ENCODE results near the gene RAPGEF1. TPM values are rescaled to one million over a fixed set of nuclear protein-coding genes. Genes with fewer than 3 reads are reported as not detected.
"Not testable (repeated sequence)": the region's sequence is repeated elsewhere in the genome, so short reads cannot be mapped to it uniquely, and the experiment has no call there.

Gene RAPGEF1
- total and polyA plus RNA-seq, 12 donors = 14.5 to 136 (median 49.1) TPM

GRCh38 chr9:131757549-131757948, 17.7 kb upstream of the RAPGEF1 start:
- peaks cover 14% of the 10 kb centered on the region for H3K27me3 ChIP-seq
- WGBS, 4 donors = 41 to 61% (median 48%) methylated on average over 4 of the region's 4 CpGs
- intact Hi-C loops (cut with DNase I) = no loop called here
- no peak overlapping the region for H3K4me3 ChIP-seq
- H3K27ac ChIP-seq = no peak overlapping the region
- H3K4me1 ChIP-seq (replicated peaks in 1 of 2) = peaks cover 0 to 6% of the 10 kb centered on the region in 2 donors
- DNase-seq = no peak
- H3K36me3 ChIP-seq (replicated peaks in 1 of 2) = no peaks in the 10 kb centered on the region
- TF ChIP-seq POLR2A (IDR thresholded peaks at IDR 0.05) (no peak), CTCF (IDR thresholded peaks at IDR 0.05) (no peak)
- H3K9me3 ChIP-seq (replicated peaks in 1 of 3) = no peaks in the 10 kb centered on the region

DNA sequence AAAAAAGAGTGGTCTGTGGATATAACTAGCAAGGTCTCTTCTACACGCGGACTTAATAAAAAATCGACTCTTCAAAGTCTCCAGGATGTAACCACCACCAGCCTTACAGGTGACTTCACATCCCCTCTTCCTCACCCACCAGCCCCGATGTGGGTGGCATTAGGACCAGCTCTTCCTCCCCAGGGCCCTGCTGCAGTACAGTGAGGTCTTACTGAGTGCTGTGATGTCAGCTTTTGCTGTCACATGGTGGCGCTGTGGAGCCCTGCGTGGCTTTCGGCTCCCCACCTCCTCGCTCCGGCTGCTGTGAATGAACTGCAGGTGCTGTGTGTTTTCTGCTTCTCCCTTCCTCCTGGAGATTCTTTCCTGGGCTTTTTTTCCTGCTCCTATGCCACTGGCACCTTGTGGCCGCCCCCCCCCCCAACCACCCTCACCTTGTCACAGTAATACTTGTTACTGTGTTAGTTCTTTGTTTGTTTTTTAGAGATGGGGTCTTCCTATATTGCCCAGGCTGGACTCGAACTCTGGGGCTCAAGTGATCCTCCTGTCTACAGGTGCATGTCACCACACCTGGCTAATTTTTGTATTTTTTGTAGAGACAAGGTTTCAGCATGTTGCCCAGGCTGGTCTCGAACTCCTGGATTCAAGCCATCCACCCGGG, 15.8 kb upstream of the RAPGEF1 start:
- peaks cover 14% of the 10 kb centered on the region for H3K27me3 ChIP-seq
- no peaks in the 10 kb centered on the region for H3K36me3 ChIP-seq (replicated peaks in 1 of 2)
- no peak overlapping the region for H3K27ac ChIP-seq
- WGBS, 4 donors = 15 to 21% (median 20%) methylated on average over 12 to 13 of the region's 13 CpGs
- TF ChIP-seq CTCF (IDR thresholded peaks at IDR 0.05) (peak; percentile 51 to 66 (median 56)), POLR2A (IDR thresholded peaks at IDR 0.05) (no peak)
- intact Hi-C loops (cut with DNase I) = no loop called here
- H3K4me3 ChIP-seq = no peak overlapping the region
- H3K9me3 ChIP-seq (replicated peaks in 1 of 3) = no peaks in the 10 kb centered on the region
- no peaks in the 10 kb centered on the region for H3K4me1 ChIP-seq (replicated peaks in 1 of 2)
- peak; percentile 74 to 95 (median 90) for DNase-seq

GRCh38 chr9:131754846-131755245, 15.0 kb upstream of the RAPGEF1 start:
- Histone ChIP-seq H3K27me3 (peaks cover 14% of the 10 kb centered on the region), H3K4me3 (no peak overlapping the region), H3K4me1 (replicated peaks in 1 of 2) (no peaks in the 10 kb centered on the region), H3K36me3 (replicated peaks in 1 of 2) (no peaks in the 10 kb centered on the region), H3K27ac (no peak overlapping the region), H3K9me3 (replicated peaks in 1 of 3) (no peaks in the 10 kb centered on the region)
- intact Hi-C loops (cut with DNase I) = no loop called here
- DNase-seq = no peak
- no peak for TF ChIP-seq CTCF (IDR thresholded peaks at IDR 0.05)
- TF ChIP-seq POLR2A (IDR thresholded peaks at IDR 0.05) = no peak
- WGBS, 4 donors = 67 to 76% (median 73%) methylated on average over 6 of the region's 6 CpGs

DNA sequence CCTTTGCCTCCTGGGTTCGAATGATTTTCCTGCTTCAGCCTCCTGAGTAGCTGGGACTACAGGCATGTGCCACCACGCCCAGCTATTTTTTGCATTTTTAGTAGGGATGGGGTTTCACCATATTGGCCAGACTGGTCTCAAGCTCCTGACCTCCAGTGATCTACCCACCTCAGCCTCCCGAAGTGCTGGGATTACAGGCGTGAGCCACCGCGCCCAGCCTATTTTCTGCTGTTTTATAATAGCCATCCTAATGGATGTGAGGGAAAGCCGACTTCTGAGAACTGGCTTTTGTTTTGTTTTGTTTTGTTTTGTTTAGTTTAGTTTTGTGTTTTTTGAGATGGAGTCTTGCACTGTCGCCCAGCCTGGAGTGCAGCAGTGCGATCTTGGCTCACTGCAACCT, 13.9 kb upstream of the RAPGEF1 start:
- H3K9me3 ChIP-seq (replicated peaks in 1 of 3); H3K36me3 ChIP-seq (replicated peaks in 1 of 2); H3K27ac ChIP-seq; H3K4me3 ChIP-seq; H3K4me1 ChIP-seq (replicated peaks in 1 of 2); DNase-seq; intact Hi-C loops (cut with DNase I): not testable (repeated sequence)
- H3K27me3 ChIP-seq = peaks cover 14% of the 10 kb centered on the region
- WGBS, 4 donors = 76 to 90% (median 84%) methylated on average over 9 of the region's 9 CpGs

DNA sequence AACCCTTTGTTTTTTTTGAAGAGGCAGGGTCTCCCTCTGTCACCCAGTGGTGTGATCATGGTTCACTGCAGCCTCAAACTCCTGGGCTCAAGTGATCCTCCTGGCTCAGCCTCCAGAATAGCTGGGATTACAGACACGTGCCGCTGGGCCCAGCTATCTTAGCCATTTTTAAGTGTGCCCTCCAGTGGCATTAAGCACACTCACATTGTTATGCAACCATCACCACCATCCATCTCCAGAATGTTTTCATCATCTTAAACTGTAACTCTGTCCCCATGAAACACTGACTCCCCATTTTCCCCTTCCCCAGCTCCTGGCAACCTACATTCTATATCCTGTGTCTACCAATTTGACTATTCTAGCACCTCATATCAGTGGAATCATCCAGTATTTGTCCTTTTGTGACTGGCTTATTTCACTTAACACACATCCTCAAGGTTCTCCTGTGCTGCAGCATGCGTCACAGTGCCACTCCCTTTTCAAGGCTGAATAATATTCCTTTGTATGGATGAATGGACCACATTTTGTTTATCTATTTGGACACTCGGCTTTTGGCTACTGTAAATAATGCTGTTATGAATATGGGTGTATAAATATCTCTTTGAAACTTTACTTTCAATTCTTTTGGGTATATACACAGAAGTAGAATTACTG, 12.5 kb upstream of the RAPGEF1 start:
- Histone ChIP-seq H3K27me3 (peaks cover 14% of the 10 kb centered on the region), H3K27ac (no peak overlapping the region), H3K4me1 (replicated peaks in 1 of 2) (no peaks in the 10 kb centered on the region), H3K9me3 (replicated peaks in 1 of 3) (no peaks in the 10 kb centered on the region), H3K36me3 (replicated peaks in 1 of 2) (no peaks in the 10 kb centered on the region), H3K4me3 (no peak overlapping the region)
- intact Hi-C loops (cut with DNase I) = no loop called here
- 79 to 89% (median 84%) methylated on average over 4 of the region's 4 CpGs for WGBS, 4 donors
- TF ChIP-seq POLR2A (IDR thresholded peaks at IDR 0.05) = no peak
- TF ChIP-seq CTCF (IDR thresholded peaks at IDR 0.05) = no peak
- DNase-seq = no peak
